Immature natural killer cell (primary cell): ENCODE data around the gene PPRC1. TPM values are rescaled to one million over a fixed set of nuclear protein-coding genes. Genes with fewer than 3 reads are reported as not detected.
"Not testable (repeated sequence)": the region's sequence is repeated elsewhere in the genome, so short reads cannot be mapped to it uniquely, and the experiment has no call there.

Experiments used
- DNase-seq, 3 donors: peaks; one replicate each; pipeline ENCODE4 v3.0.0; 2022; ENCODE audit warnings: mixed read lengths in 1 of 3
- H3K27ac Mint-ChIP-seq, 6 donors: one replicate each; pipeline ENCODE4 v1.8.0; 2020; ENCODE audit warnings: mixed read lengths in 6 of 6, mild to moderate bottlenecking in 5 of 6, inconsistent platforms in 4 of 6, moderate library complexity in 3 of 6
- H3K27me3 Mint-ChIP-seq, 3 donors: one replicate each; pipeline ENCODE4 v1.8.0; 2020 to 2021; ENCODE audit warnings: low read depth in 3 of 3, mild to moderate bottlenecking in 3 of 3, mixed read lengths in 3 of 3, moderate library complexity in 3 of 3, inconsistent platforms in 1 of 3
- H3K36me3 Mint-ChIP-seq, 3 donors: one replicate each; pipeline ENCODE4 v1.8.0; 2020; ENCODE audit warnings: mixed read lengths in 3 of 3, inconsistent platforms in 2 of 3, mild to moderate bottlenecking in 2 of 3
- H3K4me1 Mint-ChIP-seq, 2 donors: one replicate each; pipeline ENCODE4 v1.8.0; 2020; ENCODE audit warnings: inconsistent platforms in 2 of 2, mild to moderate bottlenecking in 2 of 2, mixed read lengths in 2 of 2, moderate library complexity in 1 of 2
- H3K4me3 Mint-ChIP-seq, 5 donors: one replicate each; pipeline ENCODE4 v1.8.0; 2020; ENCODE audit warnings: mild to moderate bottlenecking in 5 of 5, mixed read lengths in 5 of 5, inconsistent platforms in 3 of 5, moderate library complexity in 3 of 5
- H3K9me3 Mint-ChIP-seq, 6 donors: one replicate each; pipeline ENCODE4 v1.8.0; 2020; ENCODE audit warnings: mild to moderate bottlenecking in 6 of 6, mixed read lengths in 6 of 6, inconsistent platforms in 4 of 6, moderate library complexity in 3 of 6
- polyA plus RNA-seq, 3 donors: library from polyadenylated mRNA; unstranded; fragments of 300-500 nt; fragmentation: Illumina TruSeq; gene quantifications; one replicate each; pipeline ENCODE4 v1.2.3, GENCODE V29; 2021

The PPRC1 gene
- polyA plus RNA-seq, 3 donors from 2014 or later = 3.8 to 10.9 (median 7.5) TPM

GRCh38 chr10:102159831-102160230 lies 27.0 kb downstream of the PPRC1 start:
- no peak for DNase-seq
- Mint-ChIP-seq H3K36me3 (peaks cover 12 to 61% (median 27%) of the 10 kb centered on the region in 3 donors), H3K4me3 (no peak overlapping the region), H3K9me3 (no peaks in the 10 kb centered on the region), H3K4me1 (peaks cover 0 to 6% of the 10 kb centered on the region in 2 donors), H3K27ac (no peak overlapping the region), H3K27me3 (peaks cover 0 to 1% (median 0%) of the 10 kb centered on the region in 3 donors)

GRCh38 chr10:102163342-102163989 lies 30.6 kb downstream of the PPRC1 start:
- DNase-seq = no peak
- H3K9me3 Mint-ChIP-seq = no peaks in the 10 kb centered on the region
- no peaks in the 10 kb centered on the region for H3K4me1 Mint-ChIP-seq
- peaks cover 0 to 1% (median 0%) of the 10 kb centered on the region in 3 donors for H3K27me3 Mint-ChIP-seq
- peak overlapping the region in 1 of 6 donors; percentile 36 for H3K27ac Mint-ChIP-seq
- H3K4me3 Mint-ChIP-seq = no peak overlapping the region
- peaks cover 2 to 46% (median 20%) of the 10 kb centered on the region in 3 donors for H3K36me3 Mint-ChIP-seq

GRCh38 chr10:102167861-102168260 lies 35.0 kb downstream of the PPRC1 start:
- no peak overlapping the region for H3K27ac Mint-ChIP-seq
- H3K9me3 Mint-ChIP-seq = no peaks in the 10 kb centered on the region
- no peak for DNase-seq
- H3K27me3 Mint-ChIP-seq = peaks cover 1 to 5% (median 4%) of the 10 kb centered on the region in 3 donors
- peaks cover 4 to 11% of the 10 kb centered on the region in 2 donors for H3K4me1 Mint-ChIP-seq
- peaks cover 0 to 15% (median 0%) of the 10 kb centered on the region in 3 donors for H3K36me3 Mint-ChIP-seq
- no peak overlapping the region for H3K4me3 Mint-ChIP-seq

GRCh38 chr10:102170602-102171001 lies 37.8 kb downstream of the PPRC1 start:
- peak overlapping the region in 1 of 5 donors; percentile 12 for H3K4me3 Mint-ChIP-seq
- H3K4me1 Mint-ChIP-seq = peaks cover 4 to 11% of the 10 kb centered on the region in 2 donors
- DNase-seq = no peak
- H3K27ac Mint-ChIP-seq = no peak overlapping the region
- peaks cover 0 to under 1% (median 0%) of the 10 kb centered on the region in 3 donors for H3K36me3 Mint-ChIP-seq
- H3K27me3 Mint-ChIP-seq = peaks cover 3 to 5% (median 4%) of the 10 kb centered on the region in 3 donors
- no peaks in the 10 kb centered on the region for H3K9me3 Mint-ChIP-seq

- no peak for DNase-seq
- Mint-ChIP-seq H3K27me3 (peaks cover 3 to 7% (median 5%) of the 10 kb centered on the region in 3 donors), H3K36me3 (no peaks in the 10 kb centered on the region), H3K27ac (no peak overlapping the region), H3K9me3 (no peaks in the 10 kb centered on the region), H3K4me1 (peaks cover 4 to 11% of the 10 kb centered on the region in 2 donors), H3K4me3 (no peak overlapping the region)
Measured at GRCh38 chr10:102172288-102172687, 39.4 kb downstream of the PPRC1 start.

- Mint-ChIP-seq H3K4me3 (no peak overlapping the region), H3K9me3 (no peaks in the 10 kb centered on the region), H3K36me3 (no peaks in the 10 kb centered on the region), H3K27ac (no peak overlapping the region), H3K27me3 (peaks cover 0 to 3% (median 3%) of the 10 kb centered on the region in 3 donors), H3K4me1 (no peaks in the 10 kb centered on the region)
- no peak for DNase-seq
Measured at GRCh38 chr10:102175415-102175814, 42.6 kb downstream of the PPRC1 start.

GRCh38 chr10:102184606-102185005 lies 51.8 kb downstream of the PPRC1 start:
- H3K9me3 Mint-ChIP-seq = no peaks in the 10 kb centered on the region
- peaks cover 0 to 3% (median 0%) of the 10 kb centered on the region in 3 donors for H3K27me3 Mint-ChIP-seq
- H3K27ac Mint-ChIP-seq = no peak overlapping the region
- peaks cover 7% of the 10 kb centered on the region in 2 donors for H3K4me1 Mint-ChIP-seq
- no peaks in the 10 kb centered on the region for H3K36me3 Mint-ChIP-seq
- H3K4me3 Mint-ChIP-seq = no peak overlapping the region
- DNase-seq = no peak

GRCh38 chr10:102185272-102185671 lies 52.4 kb downstream of the PPRC1 start:
- H3K36me3 Mint-ChIP-seq = no peaks in the 10 kb centered on the region
- no peak for DNase-seq
- no peak overlapping the region for H3K27ac Mint-ChIP-seq
- H3K9me3 Mint-ChIP-seq = no peaks in the 10 kb centered on the region
- H3K4me3 Mint-ChIP-seq = no peak overlapping the region
- H3K27me3 Mint-ChIP-seq = peaks cover 0 to 3% (median 0%) of the 10 kb centered on the region in 3 donors
- peaks cover 8 to 9% of the 10 kb centered on the region in 2 donors for H3K4me1 Mint-ChIP-seq

GRCh38 chr10:102185811-102186527 lies 53.1 kb downstream of the PPRC1 start:
- DNase-seq = no peak
- H3K4me1 Mint-ChIP-seq = peaks cover 8 to 9% of the 10 kb centered on the region in 2 donors
- no peaks in the 10 kb centered on the region for H3K9me3 Mint-ChIP-seq
- H3K27me3 Mint-ChIP-seq = peaks cover 0 to 3% (median 0%) of the 10 kb centered on the region in 3 donors
- H3K27ac Mint-ChIP-seq = peak overlapping the region in 1 of 6 donors; percentile 8
- no peak overlapping the region for H3K4me3 Mint-ChIP-seq
- H3K36me3 Mint-ChIP-seq = no peaks in the 10 kb centered on the region

GRCh38 chr10:102188298-102188940 lies 55.6 kb downstream of the PPRC1 start:
- peak overlapping the region in 1 of 6 donors; percentile 86 for H3K27ac Mint-ChIP-seq
- H3K9me3 Mint-ChIP-seq = no peaks in the 10 kb centered on the region
- H3K27me3 Mint-ChIP-seq = no peaks in the 10 kb centered on the region
- no peaks in the 10 kb centered on the region for H3K36me3 Mint-ChIP-seq
- peaks cover 8 to 9% of the 10 kb centered on the region in 2 donors for H3K4me1 Mint-ChIP-seq
- no peak overlapping the region for H3K4me3 Mint-ChIP-seq
- DNase-seq = no peak

GRCh38 chr10:102188941-102189898 lies 56.4 kb downstream of the PPRC1 start:
- H3K9me3 Mint-ChIP-seq, H3K4me1 Mint-ChIP-seq, H3K27me3 Mint-ChIP-seq, H3K36me3 Mint-ChIP-seq: not testable (repeated sequence)
- Mint-ChIP-seq H3K4me3 (peak overlapping the region; percentile 46 to 81 (median 51)), H3K27ac (peak overlapping the region; percentile 79 to 91 (median 84))
- DNase-seq = peak; percentile 18 to 23 (median 21)

- Mint-ChIP-seq H3K36me3 (no peaks in the 10 kb centered on the region), H3K27ac (no peak overlapping the region), H3K4me3 (no peak overlapping the region), H3K9me3 (no peaks in the 10 kb centered on the region), H3K27me3 (peaks cover 0 to 3% (median 0%) of the 10 kb centered on the region in 3 donors), H3K4me1 (peaks cover 8 to 9% of the 10 kb centered on the region in 2 donors)
- DNase-seq = no peak
Measured at GRCh38 chr10:102191956-102192355, 59.1 kb downstream of the PPRC1 start.

GRCh38 chr10:102195296-102195870 lies 62.5 kb downstream of the PPRC1 start:
- Mint-ChIP-seq H3K27me3 (peaks cover 0 to 3% (median 2%) of the 10 kb centered on the region in 3 donors), H3K4me1 (no peaks in the 10 kb centered on the region), H3K9me3 (no peaks in the 10 kb centered on the region), H3K36me3 (no peaks in the 10 kb centered on the region), H3K4me3 (no peak overlapping the region), H3K27ac (no peak overlapping the region)
- no peak for DNase-seq
